ENCODE data around the gene TRAPPC10. TPM values are rescaled to one million over a fixed set of nuclear protein-coding genes. Genes with fewer than 3 reads are reported as not detected.

The TRAPPC10 gene
- total RNA-seq, 1 experiment from 2014 or later, result 31.5 TPM

DNA sequence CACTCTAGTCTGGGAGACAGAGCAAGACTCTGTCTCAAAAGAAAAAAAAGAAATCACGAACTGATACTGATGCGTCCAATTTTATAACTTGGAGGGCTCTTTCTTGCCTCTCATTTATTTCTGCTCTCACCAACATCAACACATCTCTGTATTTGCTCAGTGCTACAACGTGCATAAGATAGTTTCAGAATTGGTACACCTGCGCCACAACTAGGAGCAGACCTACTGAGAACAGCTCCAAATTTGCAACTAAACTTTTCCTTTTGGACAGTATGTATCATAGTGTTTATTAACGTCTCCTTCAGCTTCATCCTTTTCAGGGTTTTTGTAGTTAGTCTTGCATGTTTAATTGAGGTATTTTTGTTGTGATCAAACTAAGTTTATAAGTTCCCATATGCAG is 27.7 kb downstream of the TRAPPC10 start:
- H3K27me3 ChIP-seq (ENCODE audit: insufficient read depth, low read length), result no peaks in the 10 kb centered on the region
- intact Hi-C loops (cut with micrococcal nuclease), result no loop called here
- RAD21 ChIA-PET (ENCODE audit: low non-redundant PET in 1 of 2, low total read pairs in 2 of 2, uncharacterized antibody in 2 of 2, unreplicated experiment in 2 of 2), result no interaction called here
- TF ChIP-seq SIN3A (IDR thresholded peaks at IDR 0.05; ENCODE audit: low read depth), result no peak
- no peak for TF ChIP-seq SRF (IDR thresholded peaks at IDR 0.05; ENCODE audit: low read depth)
- TF ChIP-seq SP1 (IDR thresholded peaks at IDR 0.05; ENCODE audit: low read depth), result no peak
- TF ChIP-seq ELF1 (IDR thresholded peaks at IDR 0.05; ENCODE audit: borderline replicate concordance, low read depth), result no peak
- no peak overlapping the region for H3K9ac ChIP-seq (ENCODE audit: low read length)
- H3K79me2 ChIP-seq (ENCODE audit: insufficient read depth, low read length), result peaks cover 43% of the 10 kb centered on the region
- ATAC-seq (no peak), DNase-seq (ENCODE audit: low read depth, low spot score) (no peak)
- peaks cover 7 to 12% of the 10 kb centered on the region in 2 experiments for H3K36me3 ChIP-seq (ENCODE audit: control insufficient read depth in 1 of 2, insufficient read depth in 2 of 2, low read length in 2 of 2)
- H3K4me2 ChIP-seq (ENCODE audit: low read length), result no peak overlapping the region
- no peaks in the 10 kb centered on the region for H3K9me2 ChIP-seq (ENCODE audit: insufficient read depth)
- H4K20me1 ChIP-seq (ENCODE audit: insufficient read depth), result no peaks in the 10 kb centered on the region; the same call in 1 of the 2 replicates
- POLR2A ChIA-PET, result no interaction called here
- no peak overlapping the region for H3K4me3 ChIP-seq (replicated peaks in 1 of 2; ENCODE audit: low read depth in 1 of 2, low read length in 2 of 2)
- no TSS peak for BruUV-seq (replicated peaks)
- H3K4me1 ChIP-seq (ENCODE audit: control insufficient read depth in 1 of 2, insufficient read depth in 2 of 2, low read length in 2 of 2), result no peaks in the 10 kb centered on the region
- no peaks in the 10 kb centered on the region for H3K9me3 ChIP-seq (ENCODE audit: control insufficient read depth in 1 of 2, insufficient read depth in 1 of 2, low read depth in 1 of 2, low read length in 2 of 2)
- CTCF ChIA-PET, result no interaction called here
- H3K27ac ChIP-seq (ENCODE audit: low read depth, low read length), result no peak overlapping the region
- no peak overlapping the region for H2AFZ ChIP-seq (ENCODE audit: low read depth, low read length, poor library complexity, severe bottlenecking)

GRCh38 chr21:44043613-44044012 is 31.5 kb downstream of the TRAPPC10 start:
- no TSS peak for BruUV-seq (replicated peaks)
- DNase-seq (ENCODE audit: low read depth, low spot score) (no peak), ATAC-seq (no peak)
- no peak overlapping the region for H3K4me3 ChIP-seq (replicated peaks in 1 of 2; ENCODE audit: low read depth in 1 of 2, low read length in 2 of 2)
- CTCF ChIA-PET, result no interaction called here
- H4K20me1 ChIP-seq (ENCODE audit: insufficient read depth), result no peaks in the 10 kb centered on the region; the same call in 1 of the 2 replicates
- H3K9me2 ChIP-seq (ENCODE audit: insufficient read depth), result no peaks in the 10 kb centered on the region
- no peak overlapping the region for H3K4me2 ChIP-seq (ENCODE audit: low read length)
- no peaks in the 10 kb centered on the region for H3K27me3 ChIP-seq (ENCODE audit: insufficient read depth, low read length)
- no peaks in the 10 kb centered on the region for H3K9me3 ChIP-seq (ENCODE audit: control insufficient read depth in 1 of 2, insufficient read depth in 1 of 2, low read depth in 1 of 2, low read length in 2 of 2)
- H3K36me3 ChIP-seq (ENCODE audit: control insufficient read depth in 1 of 2, insufficient read depth in 2 of 2, low read length in 2 of 2), result no peaks in the 10 kb centered on the region
- no peak overlapping the region for H3K9ac ChIP-seq (ENCODE audit: low read length)
- H3K27ac ChIP-seq (ENCODE audit: low read depth, low read length), result no peak overlapping the region
- H3K4me1 ChIP-seq (ENCODE audit: control insufficient read depth in 1 of 2, insufficient read depth in 2 of 2, low read length in 2 of 2), result no peaks in the 10 kb centered on the region
- TF ChIP-seq EZH2phosphoT487 (IDR thresholded peaks at IDR 0.05; ENCODE audit: borderline replicate concordance) (no peak), SP1 (IDR thresholded peaks at IDR 0.05; ENCODE audit: low read depth) (no peak), POLR2AphosphoS5 (IDR thresholded peaks at IDR 0.05; ENCODE audit: low read depth, low read length) (no peak), RAD21 (IDR thresholded peaks at IDR 0.05; ENCODE audit: low read depth) (no peak)
- TF ChIP-seq, protein P1, sequence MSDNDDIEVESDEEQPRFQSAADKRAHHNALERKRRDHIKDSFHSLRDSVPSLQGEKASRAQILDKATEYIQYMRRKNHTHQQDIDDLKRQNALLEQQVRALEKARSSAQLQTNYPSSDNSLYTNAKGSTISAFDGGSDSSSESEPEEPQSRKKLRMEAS (IDR thresholded peaks at IDR 0.05), result no peak
- peaks cover 48% of the 10 kb centered on the region for H3K79me2 ChIP-seq (ENCODE audit: insufficient read depth, low read length)
- no peak overlapping the region for H2AFZ ChIP-seq (ENCODE audit: low read depth, low read length, poor library complexity, severe bottlenecking)
- RAD21 ChIA-PET (ENCODE audit: low non-redundant PET in 1 of 2, low total read pairs in 2 of 2, uncharacterized antibody in 2 of 2, unreplicated experiment in 2 of 2), result no interaction called here
- POLR2A ChIA-PET, result no interaction called here
- intact Hi-C loops (cut with micrococcal nuclease), result no loop called here
